GM21737 (cell line): ENCODE results near the gene MOCOS.

Source experiments
- ATAC-seq: cut with Tn5 transposase; IDR thresholded peaks from one replicate; pipeline ENCODE4 v1.9.1; 2021; ENCODE audit warnings: mild to moderate bottlenecking, moderate library complexity; ENCODE audit not compliant: unreplicated experiment

Gene MOCOS

GRCh38 chr18:36176711-36177110 lies 10.6 kb upstream of the MOCOS start:
- no peak for ATAC-seq

GRCh38 chr18:36177913-36178312 lies 9.4 kb upstream of the MOCOS start:
- ATAC-seq = no peak

GRCh38 chr18:36179562-36180355 lies 7.5 kb upstream of the MOCOS start:
- ATAC-seq = no peak

- ATAC-seq = no peak
Observed at GRCh38 chr18:36181441-36181840, 5.9 kb upstream of the MOCOS start.

GRCh38 chr18:36181898-36182506 lies 5.3 kb upstream of the MOCOS start:
- ATAC-seq = no peak

GRCh38 chr18:36183033-36183432 lies 4.3 kb upstream of the MOCOS start:
- no peak for ATAC-seq

- ATAC-seq = no peak
Observed at GRCh38 chr18:36183987-36184386, 3.3 kb upstream of the MOCOS start.

- ATAC-seq = no peak
Observed at GRCh38 chr18:36185157-36185556, 2.1 kb upstream of the MOCOS start.

GRCh38 chr18:36185901-36186460 lies 1.3 kb upstream of the MOCOS start:
- ATAC-seq = no peak

GRCh38 chr18:36186461-36187192 lies 670 bp upstream of the MOCOS start:
- no peak for ATAC-seq

- no peak for ATAC-seq
Observed at GRCh38 chr18:36187826-36188721, 777 bp downstream of the MOCOS start.

- ATAC-seq = no peak
Observed at GRCh38 chr18:36188916-36189315, 1.6 kb downstream of the MOCOS start.

GRCh38 chr18:36189486-36189885 lies 2.2 kb downstream of the MOCOS start:
- no peak for ATAC-seq

GRCh38 chr18:36191286-36191685 lies 4.0 kb downstream of the MOCOS start:
- ATAC-seq = no peak

GRCh38 chr18:36191711-36192110 lies 4.4 kb downstream of the MOCOS start:
- no peak for ATAC-seq

GRCh38 chr18:36194600-36195315 lies 7.5 kb downstream of the MOCOS start:
- ATAC-seq = no peak

- ATAC-seq = no peak
Observed at GRCh38 chr18:36195427-36196122, 8.3 kb downstream of the MOCOS start.

GRCh38 chr18:36196238-36196995 lies 9.1 kb downstream of the MOCOS start:
- ATAC-seq = no peak
